RKO (cell line): ENCODE results near the gene OPN4.
A peak's percentile ranks its signal among the peaks of the same experiment; 100 is the strongest.

Experiments used
- DNase-seq: peaks from one replicate; pipeline ENCODE4 v3.0.0-alpha.2; 2016; ENCODE audit warnings: low spot score

The OPN4 gene

DNA sequence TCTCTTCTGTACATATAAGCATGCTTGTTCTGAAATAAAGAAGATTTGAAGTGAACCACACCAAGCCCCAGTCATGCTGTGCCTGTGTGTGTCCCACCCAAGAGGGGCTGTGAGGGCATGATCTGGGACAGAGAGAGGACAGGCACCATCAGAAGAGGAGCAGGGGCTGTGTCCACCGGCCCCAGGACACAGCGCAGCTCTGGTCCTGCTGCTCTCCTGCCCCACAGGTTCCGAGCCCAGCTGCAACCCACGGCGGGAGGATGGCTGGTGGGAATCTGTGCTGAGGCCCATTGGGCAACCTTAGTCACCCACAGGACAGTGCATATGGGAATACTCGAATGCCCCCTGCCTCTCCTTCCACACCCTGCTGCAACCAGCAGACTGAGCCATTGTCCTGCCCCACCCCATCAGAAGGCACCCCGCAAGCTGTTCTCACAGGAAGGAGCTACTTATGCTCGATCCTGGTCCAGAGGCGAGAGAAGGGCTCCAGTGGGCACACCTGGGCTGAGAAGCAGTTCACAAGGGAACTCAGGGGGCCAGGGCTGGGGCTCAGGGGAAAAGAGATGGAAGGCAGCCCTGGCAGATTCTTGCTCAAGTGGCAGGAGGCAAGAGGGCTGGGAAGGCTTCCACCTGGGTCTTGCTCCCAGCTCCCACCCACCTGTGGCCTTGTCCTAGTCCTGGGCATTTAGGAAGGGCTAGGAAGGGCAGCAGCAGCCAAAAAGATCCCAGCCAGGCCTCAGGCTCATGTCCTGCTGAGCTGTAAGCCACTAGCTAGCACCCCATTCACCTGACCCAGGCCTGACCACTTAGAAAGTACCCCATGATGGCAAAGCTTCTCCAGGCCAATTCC, 45.9 kb downstream of the OPN4 start:
- DNase-seq, result no peak

DNA sequence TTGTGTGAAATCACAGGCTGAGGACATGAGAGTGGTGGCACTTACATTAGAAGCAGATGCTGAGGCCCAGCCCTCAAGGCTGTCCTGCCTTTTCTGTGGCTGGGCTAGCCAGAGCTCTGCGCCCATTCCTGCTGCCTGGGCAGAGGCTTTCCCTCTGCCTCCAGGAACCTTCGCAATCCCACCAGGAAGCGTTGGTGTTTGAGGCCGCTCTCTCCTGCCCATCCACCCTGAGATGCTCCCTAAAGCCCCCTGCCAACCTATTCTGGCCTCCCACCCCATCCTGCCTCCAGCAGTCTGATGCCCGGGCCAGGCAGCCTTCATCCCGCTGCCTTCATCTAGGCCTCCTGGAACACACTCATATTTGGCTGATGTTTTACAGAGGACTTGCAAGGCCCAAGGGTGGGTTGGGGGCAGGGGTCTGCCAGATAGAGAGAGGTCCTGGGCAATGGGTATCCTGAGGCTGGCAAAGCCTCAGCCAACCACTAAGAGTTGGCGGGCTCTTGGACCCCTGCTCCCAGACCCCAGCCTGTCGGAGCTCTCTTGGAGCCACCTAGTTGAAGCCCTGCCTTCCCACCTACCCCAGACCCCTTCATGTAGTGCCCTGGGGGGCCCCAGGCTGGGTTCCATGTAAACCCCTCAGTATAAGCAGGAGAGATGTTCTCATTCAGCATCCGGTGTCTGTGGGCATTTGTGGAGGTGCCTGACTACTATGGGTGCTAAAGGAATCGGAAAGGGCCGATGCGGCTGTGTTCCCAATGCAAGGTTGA, 46.7 kb downstream of the OPN4 start:
- DNase-seq, result no peak

DNA sequence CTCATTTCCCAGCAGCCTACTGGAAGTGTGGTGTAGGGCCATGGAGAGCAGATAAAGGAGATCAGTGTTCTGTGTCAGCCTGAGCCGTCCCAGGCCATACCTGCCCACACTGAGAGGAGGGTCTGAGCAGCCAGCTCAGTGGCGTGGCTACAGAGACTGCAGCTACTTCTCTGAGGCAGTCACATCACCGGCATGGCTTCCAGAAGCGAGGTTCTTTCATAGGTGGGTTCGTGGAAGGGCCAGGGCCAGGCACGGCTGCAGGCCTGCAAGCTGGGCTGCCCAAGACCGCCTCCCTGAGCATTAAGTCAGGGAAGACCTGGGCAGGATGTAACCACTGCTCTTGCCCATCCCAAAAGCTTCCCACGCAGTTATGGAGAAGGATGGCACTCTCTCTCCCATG, 48.8 kb downstream of the OPN4 start:
- DNase-seq, result no peak

DNA sequence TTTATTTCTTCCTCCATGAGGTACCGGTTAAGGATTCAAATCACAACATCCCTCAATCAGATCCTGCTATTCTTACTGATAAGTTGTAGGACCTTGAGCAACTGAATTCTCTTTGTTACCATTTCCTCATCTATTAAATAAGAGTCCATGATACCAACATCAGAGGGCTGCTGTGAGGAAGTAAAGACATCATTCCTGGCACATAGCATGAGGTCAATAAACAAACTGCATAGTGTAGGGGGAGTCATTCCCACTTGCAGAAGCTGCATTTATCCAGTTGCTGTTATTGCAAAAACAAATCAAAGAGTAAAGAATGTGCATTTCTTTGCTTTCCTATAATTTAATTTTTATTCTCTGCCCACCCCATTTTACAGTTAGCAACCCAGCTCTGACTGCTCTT, 50.8 kb downstream of the OPN4 start:
- no peak for DNase-seq

DNA sequence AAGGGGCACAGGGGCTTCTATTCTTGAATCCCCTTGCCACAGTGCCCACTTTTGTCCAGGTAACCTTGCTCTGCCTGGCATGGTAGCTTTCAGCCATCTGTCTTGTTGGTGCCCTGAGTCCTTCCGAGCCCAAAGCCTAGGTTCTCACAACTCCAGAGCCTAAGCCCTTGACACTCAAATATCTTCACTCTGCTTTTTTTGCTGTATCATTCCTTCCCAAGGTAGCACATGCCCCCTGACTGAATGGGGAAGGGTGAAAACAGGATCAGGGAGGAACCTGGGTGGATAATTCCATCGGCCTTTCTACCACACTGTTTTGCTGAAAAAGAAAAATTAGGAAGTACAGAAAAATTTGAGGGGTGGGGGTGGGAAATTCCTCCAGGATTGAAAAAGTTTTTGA, 51.6 kb downstream of the OPN4 start:
- DNase-seq, result no peak

DNA sequence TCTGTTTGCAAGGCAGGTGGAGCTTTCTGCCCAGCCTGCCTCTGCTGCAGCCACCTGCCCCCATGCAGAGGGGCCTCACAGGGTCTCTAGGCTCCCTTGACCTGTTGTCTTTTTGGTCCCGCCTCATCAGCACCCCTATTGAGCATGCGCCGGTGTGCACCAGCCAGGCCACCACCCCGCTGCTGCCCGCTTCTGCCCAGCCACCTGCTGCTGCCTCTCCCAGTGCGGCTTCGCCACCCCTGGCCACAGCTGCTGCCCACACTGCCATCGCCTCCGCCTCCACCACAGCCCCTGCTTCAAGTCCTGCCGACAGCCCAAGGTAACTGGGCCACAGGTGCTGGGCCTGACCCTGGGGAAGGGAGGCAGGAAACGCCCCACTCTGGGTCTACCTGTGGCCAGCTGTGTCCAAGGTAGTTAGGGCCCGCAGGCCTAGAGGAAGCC, 52.1 kb downstream of the OPN4 start:
- no peak for DNase-seq

DNA sequence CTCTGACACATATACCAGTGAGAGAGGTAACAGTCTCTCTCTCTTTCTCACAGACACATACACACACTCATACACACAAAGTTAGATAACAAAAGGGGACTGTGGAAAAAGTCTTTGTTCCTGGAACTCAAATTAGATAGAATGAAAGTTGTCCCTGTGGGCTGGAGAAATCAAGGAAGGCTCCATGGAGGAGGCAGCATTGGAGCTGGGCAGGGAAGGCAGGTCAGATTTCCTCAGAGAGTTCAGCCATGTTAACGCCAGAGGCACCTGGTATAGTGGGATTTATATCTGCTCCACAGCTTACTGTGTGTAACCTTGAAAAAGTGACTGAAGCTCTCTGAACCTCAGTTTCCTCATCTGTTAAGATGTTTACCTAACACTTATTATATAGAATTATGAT, 52.6 kb downstream of the OPN4 start:
- no peak for DNase-seq

DNA sequence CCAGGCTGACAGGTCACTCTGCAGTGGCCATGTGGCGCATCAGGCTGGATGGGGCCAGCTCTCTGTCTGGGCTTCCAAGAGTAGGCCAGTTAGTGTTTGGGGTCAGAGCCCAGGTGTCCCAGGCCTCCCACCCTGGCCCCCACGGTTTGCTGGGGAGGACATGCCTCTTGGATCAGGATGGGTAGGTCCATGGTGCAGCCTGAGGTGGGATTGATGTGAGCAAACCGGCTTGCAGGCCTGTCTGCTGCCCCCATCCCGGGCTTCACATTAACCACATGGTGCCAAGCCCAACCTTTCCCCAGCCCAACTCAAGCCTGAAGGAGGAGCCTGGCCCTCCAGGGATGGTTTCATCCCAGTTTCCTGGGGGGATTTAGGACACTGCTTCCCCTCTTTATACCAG, 53.2 kb downstream of the OPN4 start:
- DNase-seq, result no peak

DNA sequence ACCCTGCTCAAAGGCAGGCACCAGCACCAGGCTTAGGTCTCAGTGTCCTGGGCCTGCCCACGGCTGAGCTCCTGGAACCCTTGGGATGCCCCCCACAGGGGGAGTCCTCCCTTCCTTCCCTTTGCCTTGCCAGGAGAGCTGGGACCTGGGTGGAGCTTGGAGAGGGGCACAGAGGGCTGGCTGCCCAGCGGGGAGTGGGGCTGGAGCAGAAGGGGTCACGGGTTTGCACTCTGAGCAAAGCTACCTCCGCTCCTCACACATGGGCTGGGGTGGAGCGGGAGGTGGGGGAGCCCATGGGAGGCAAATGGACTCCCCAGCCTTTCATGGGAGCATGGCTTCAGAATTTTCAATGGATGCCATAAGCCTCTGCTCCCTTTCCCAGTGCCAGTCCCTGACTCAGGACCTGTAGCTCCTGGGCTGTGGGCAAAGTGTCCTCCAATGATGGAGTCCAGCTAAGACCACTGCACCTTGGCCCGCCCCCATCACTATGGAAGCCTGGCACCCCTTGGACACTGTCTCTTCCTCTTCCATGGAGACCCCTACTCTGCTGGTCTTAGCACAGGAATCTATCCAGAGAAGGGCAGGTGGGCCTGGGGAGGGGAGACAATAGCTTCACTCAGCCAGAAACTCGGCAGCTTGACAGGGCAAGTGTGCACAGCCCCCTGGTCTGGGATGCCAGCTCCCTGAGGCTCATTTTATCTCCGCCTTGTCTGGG, 53.9 kb downstream of the OPN4 start:
- DNase-seq, result no peak

DNA sequence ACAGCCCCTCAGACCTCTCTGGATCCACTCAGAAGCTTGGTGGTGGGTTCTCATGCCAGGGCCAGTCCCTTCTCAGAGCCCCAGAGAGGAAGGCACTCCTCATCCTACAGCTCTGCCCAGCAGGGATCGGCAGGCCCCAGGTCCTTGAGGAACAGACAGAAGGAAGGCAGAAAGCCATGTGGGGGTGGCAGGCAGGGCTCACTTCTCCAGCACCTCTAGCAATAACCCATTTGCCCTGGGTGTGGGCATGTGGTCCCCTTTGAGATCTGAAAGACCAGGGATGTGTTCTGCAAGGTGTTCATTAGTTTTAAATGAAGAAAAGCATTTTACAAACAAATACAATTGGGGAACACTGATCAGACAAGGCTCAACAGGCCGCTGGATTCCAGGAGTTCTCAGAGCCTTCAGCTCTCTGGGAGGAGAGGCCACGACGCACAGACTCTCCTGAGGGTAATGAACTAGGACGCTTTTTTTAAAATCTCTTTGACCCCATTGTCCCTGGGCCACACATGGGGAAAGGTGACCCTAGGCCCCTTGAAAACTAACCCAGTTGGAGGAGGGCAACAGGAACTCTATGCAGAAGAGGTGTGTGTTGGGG, 54.5 kb downstream of the OPN4 start:
- no peak for DNase-seq

DNA sequence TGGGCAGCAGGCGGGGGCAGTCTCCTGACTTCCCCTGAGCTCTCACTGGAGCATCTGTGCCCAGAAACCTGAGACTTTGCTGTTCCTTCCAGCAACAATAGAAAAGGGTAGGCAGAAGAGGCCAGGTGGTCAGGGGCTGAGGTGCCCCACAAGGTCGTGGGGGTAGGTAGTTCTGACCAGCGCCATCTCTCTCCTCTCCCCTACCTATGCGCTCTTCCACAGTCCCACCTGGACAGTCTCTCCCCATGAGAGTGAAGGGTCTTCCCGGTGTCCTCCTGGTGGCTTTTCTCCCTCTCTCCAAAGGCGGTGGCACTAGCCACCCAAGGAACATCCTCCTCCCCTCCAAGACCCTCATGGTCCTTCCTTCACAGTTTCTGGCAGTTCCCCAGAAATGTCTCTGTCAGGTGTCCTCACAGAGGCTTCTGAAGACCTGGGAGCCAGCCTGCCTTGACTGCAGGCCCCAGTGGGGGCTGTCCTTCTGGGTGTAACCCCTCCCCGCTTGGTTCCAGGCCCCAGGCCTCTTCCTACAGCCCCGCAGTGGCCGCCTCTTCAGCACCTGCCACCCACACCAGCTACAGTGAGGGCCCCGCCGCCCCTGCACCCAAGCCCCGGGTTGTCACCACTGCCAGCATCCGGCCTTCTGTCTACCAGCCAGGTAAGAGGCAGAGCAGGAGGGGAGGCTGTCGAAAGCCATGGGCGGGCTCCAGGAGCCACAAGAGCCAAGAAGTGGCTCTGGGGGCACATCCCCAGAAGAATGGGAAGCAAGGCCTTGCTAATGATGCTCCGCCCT, 55.2 kb downstream of the OPN4 start:
- DNase-seq, result no peak

DNA sequence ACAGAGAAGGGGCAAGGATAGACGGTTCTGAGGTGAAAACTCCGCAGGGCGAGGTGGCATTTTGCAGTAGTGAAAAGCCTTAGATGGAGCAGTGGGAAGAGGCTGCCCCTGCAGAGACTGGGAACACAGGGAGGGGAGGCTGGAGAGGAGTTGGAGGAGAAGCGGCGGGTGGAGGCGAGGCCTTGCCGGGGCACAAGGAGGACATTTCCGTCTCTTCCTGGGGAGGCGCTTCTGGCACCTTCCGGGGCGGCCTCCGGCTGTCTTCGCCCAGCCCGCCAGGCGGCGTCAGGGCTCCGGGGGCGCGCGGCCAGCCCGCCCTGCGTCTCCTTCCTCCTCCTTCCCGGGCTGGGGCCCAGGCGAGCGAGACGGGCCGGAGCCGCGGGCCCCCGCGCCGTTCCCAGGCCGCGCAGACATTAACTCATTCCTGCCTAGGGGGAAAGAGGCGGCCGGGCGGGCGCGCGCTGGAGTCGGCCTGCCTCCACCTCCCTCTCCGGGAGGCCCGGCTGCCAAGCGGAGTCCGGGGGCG, 56.7 kb downstream of the OPN4 start:
- peak; percentile 87 for DNase-seq

DNA sequence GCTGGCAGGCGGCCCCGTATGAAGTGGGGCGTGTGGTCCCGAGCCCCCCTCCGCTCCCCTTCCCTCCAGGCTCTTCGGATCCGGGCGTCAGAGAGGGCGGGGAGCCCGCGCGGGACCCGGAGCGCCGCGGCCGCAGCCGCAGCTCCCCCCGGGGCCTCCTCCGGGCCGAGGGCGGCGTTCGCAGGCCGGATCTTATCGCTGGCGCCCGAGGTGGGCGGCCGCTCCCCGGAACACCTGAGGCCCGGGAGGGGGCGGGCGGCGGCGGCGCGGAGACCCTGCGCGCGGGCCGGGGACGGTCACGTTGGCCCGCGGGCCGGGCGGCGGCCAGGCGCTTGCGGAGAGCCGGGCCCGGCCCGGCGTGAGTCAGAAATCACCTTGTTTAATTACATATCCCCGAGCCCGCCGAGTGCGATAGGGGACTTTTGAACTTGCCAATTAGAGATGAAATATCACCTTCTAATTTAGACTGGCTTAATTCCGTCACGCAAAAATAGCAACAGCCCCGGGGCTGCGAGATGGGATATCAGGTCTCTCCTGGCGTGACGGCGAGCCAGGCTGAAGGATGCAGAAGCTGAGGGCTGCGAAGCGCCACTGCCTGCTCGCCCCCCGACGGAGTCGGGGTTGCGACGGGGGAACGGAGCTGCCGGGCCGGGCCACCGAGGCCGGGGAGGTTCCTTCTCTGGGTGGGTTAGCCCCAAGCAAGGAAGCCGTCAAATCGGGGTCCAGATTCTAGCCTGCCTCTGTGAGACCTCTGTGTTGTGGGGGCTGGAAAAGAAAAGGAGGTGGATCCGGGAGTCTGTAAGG, 57.4 kb downstream of the OPN4 start:
- peak; percentile 64 for DNase-seq

DNA sequence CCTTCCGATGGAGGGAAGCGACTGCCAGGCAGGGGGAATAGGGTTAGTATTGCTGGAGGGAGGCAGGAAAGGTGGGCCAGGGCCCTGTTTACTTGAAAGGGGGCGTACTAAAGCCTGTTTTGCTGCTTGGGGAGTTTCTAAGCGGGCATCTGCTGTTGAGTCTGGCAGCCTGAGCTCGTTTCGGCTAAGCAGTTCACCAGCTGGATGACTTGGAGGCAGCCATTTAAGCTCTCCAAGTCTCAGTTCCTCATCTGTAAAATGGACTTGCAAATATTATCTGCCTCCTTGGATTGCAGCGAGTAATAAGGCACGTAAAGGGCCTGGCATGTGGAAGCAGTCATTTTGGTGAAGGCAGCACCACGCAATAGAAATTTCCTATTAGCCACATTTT, 58.0 kb downstream of the OPN4 start:
- peak; percentile 42 for DNase-seq

DNA sequence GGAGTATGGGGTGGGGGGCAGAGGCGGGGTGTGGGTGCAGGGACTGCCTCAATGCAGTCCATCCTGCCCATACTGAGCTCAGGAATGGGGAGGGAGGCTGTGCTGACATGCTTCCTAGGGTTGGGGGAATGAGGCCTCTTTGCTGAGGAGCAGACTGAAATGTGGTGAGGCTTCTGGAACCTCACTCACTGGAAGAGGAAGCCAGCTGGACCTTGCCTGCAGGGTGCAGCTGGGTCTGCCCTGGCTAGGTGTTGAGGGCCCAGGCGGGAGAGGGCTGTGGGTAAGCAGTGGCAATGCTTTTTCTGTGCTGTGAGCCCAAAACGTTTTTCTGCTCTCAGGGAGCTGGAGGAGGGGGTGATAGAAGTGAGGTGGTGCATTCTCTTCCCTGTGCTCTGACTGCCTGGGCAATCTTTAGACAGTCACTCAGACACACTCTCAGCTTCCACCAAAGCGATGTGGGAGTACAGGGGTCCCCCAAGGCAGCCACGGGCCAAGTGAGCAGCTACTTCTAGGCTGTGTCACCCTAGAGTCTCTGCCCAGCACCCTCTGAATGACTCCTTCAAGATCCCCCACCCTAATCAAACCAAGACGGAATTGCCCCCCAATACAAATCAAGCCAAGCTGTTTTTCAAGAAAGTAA, 60.9 kb downstream of the OPN4 start:
- DNase-seq, result no peak

DNA sequence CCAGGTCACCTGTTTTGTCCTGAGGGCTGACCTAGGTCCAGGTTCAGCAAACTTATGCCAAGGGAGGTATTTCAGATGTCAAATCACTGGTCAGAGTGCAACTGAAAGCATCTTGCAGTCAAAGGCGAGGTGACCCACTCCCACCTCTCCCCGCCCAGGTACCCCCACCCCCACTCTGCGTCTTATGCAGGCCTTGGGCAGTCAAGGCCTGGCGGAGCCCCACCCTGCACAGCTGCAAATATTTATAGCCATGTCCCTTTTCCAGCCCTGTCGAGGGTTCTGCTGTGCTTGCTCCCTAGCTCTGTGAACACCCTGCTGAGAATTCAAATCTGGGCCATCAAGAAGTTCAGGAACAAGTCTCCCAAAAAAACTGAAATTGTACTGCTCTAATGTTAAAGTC, 61.5 kb downstream of the OPN4 start:
- DNase-seq, result no peak
